Dermis blood vessel endothelial cell (primary cell): ENCODE data around the gene NEDD4L. TPM values are rescaled to one million over a fixed set of nuclear protein-coding genes. Genes with fewer than 3 reads are reported as not detected.

Source experiments
- DNase-seq: peaks from one replicate; pipeline ENCODE4 v3.0.0; 2010
- total RNA-seq: library from RNA; depleted of rRNA; stranded (reverse); fragments of >200 nt; gene quantifications from 2 replicates; pipeline ENCODE4 v1.2.3, GENCODE V29; 2014

Gene NEDD4L
- total RNA-seq, 1 donor from 2014 or later, result 15.1 TPM

DNA sequence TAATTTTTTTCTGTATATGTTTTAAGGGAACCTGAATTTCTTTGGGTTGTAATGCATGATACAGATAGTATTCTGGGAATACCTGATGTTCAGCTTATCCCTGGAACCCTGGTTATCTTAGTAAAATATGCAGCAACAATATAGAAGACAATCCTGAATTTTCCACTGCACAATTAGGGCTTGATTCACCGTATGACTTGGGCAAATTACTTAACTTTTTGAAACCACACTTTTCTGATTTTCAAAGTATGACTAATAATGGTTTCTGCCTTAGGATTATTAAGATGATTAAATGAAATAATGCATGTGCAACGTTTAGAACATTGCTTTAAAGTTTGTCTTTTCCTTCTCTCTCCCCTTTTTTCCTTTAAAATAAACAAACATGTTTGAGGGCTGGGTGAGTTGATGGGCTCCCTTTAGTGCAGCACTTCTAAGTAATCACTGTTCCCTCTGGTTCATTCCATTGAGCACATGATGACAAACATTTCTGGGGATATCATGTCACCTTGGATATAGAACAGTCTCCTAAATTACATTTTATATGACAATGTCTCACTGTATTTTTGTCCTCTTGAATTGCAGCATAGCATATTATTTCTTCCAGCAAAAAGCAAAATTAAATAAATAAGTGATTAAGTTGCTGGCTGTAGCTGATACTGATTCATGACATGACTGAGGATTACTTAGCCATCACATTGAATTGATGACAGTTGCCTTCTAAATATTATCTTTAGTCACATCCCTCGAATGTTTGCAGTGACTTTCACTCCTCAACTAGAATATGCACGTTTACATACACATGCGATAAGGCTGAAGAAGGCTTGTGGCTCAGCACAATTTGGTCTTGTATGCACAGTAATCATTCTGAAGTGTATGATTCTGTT is 254.5 kb downstream of the NEDD4L start:
- DNase-seq, result no peak

DNA sequence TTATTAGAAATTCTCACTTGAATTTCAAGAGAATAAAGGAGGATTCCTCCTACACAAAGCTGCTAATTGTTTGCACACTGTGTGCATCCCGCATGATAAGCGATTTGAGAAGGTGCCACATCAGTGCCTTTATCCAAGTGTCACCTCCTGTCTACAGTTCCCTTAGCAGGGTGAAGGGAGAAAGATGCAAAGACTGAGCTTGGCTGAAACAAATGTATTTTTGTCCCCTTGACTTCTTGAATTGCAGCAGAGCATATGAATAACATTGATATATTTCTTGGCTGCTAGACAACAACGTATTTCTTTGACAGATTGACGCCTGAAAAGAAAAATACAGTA is 255.1 kb downstream of the NEDD4L start:
- DNase-seq, result no peak

DNA sequence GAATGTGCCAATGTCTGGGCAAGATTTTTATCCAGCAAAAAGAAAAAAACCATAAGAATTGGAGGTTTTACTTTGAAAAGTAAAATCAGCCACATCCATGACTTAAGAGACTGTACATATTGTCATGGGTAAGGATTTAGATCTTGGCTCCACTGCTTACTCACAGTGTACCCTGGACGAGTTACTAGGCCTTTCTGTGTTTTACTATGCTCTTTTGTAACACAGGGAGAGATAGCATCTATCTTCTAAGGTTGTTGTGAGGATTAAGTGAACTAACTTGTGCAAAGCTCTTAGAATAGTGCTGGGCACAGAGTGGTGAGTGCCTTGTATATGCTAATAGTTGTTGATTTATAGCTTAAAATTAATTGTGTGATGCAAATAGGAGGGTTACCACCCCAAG is 255.9 kb downstream of the NEDD4L start:
- no peak for DNase-seq

DNA sequence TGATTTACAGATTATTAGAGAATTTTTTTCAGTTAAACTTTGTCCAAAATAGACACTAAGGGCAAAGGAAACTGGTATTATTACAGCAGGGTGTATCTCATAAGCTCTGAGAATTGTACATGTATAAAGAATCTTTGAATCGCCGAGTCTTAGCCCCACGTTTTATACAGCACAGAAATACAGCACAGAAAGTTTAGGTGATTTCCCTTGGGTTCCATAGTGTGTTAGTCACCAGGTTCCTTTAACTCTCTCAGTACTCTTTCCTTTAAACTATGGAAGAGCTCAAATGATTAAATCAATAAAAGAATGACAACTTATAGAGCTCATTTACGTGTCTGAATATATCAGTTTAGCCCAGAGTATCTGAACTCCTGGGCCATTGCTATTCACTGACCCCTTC is 256.8 kb downstream of the NEDD4L start:
- DNase-seq, result peak; percentile 20

DNA sequence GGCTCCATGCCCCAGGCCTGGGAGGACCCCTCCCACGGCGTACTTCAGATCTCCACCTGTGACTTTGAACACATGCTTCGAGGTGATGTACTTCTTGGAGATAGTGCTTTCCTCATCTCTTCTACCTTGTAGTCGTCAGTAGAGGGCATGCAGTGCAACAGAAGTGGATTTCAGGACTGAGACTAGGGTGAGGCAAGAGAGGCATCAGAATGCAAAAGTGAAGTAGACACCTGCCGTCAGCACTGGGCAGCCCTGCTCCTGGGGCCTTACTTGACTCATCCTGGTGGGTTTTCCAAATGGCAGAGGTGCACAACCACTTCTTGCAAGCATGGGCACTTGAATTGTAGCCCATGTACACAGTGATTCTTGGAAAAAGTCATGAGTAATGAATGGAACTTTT is 258.8 kb downstream of the NEDD4L start:
- DNase-seq, result no peak

DNA sequence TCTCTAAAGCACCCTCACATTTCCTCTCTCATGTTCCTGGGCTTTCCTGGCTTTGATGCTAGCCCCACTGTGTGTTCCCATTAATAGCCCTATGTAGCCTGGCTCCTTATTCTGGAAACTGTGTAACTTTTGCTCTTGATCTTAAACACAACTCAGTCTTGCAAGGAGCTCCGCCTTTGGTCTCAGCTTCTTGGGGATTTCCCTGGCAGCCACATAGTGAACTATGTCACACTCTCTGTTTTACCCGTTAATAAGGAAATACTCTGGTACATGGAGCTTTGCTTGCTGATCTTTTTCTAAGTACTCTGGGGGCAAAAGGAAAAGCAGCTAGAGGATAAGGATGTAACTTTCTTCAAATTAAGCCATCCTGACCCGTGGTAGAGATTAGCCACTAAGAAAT is 259.3 kb downstream of the NEDD4L start:
- DNase-seq, result peak; percentile 13

DNA sequence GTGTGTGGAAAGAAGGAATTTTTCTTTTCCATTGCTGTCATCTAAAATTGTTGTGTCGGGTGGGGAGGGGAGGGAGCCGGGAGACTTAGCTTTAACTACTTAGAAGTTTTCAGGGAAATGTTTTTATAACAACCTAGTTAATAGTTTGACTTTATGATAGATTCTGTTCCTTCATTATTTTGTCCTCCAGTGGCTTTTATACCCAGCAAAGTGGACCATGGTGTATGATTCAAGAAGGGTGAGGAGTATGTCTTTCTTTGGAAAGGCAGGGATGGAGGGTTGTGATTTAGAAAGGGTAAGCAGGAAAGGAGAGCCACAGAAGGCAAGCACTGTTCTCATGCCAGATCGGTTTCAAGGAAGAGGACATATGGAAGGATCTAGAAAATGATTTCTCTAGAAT is 261.8 kb downstream of the NEDD4L start:
- no peak for DNase-seq

DNA sequence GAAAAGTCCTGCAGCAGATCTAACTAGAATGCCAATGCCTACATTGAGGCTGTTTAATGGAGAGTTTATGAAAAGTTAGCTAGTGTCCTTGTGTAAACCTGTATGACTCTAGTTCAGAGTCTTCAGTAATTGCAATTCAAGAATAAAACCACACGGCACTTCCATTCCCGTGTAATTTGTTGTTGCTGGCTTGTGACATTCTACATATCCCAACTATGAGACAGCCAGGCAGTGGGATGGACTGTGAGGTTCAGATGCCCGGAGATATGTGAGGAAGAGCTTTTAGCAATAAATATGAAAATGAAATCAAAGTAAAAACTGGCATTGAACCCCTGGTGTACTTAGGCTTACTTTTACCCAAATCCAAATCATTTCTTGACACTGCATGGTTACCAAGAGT is 263.4 kb downstream of the NEDD4L start:
- no peak for DNase-seq

DNA sequence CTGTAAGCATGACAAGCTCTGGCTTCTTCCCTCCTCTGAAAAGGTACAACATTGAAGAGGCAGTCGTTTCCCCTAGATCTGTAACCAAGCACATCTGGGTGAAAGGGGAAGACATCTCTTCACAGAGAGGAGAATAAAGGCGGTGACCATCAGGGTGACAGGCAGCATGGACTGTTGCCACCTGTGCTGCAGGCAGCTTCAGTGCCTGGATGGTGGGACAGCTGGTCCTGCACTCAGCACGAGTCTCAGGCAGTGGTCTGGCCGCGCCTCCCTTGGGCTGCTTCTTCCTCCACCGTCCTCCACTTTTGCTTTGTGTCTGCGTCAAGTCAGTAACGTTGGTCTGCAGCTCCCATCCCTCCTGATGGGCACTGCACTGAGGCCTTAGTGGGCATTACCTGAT is 264.4 kb downstream of the NEDD4L start:
- DNase-seq, result no peak

DNA sequence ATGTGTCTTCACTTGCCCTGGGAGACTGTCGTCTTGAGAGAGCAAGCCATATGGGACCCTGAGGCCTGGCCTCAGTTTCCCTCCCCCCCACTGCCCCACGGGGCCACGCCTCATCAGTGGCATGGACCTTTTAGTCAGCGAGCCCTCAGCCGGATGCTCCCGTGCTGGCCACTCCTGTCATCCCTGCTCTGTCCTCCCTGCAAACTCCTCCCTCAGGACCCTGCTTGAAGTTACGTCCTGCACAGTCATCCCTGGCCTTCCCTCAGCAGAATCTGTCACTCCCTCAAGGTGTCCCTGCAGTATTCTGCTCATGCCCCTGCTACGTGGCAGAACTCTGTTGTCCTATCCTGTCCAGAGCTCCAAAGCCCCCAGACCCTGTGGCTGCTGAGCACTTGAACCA is 265.1 kb downstream of the NEDD4L start:
- DNase-seq, result no peak

DNA sequence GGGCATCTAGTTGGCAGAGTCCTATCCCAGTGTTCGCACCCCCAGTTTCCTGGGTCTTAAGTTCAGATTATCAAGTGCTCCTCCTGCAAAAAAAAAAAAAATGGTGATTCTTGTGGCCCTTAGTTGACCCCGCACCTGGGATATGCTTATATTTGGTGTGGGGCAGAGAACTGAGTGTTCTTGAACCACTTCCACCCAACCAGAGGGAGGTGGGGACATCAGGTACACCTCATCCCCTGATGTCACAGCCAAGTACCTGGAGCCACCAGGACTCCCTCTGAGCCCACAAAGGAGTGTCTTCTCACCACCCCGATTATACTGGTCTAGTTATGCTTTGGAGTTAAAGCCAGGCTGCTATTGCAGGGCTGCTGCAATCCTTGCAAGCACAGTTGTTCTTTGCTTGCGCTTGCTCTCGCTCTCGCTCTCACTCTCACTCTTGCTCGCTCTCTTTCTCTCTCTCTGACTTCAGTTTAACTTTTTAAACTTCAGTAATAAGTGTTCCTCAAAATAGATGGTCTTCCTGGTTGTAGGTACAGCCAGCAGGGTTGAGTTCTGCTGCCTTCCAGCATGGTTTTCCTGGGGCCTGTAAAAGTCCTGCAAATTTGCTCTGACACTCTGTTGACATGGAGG is 265.7 kb downstream of the NEDD4L start:
- DNase-seq, result no peak

DNA sequence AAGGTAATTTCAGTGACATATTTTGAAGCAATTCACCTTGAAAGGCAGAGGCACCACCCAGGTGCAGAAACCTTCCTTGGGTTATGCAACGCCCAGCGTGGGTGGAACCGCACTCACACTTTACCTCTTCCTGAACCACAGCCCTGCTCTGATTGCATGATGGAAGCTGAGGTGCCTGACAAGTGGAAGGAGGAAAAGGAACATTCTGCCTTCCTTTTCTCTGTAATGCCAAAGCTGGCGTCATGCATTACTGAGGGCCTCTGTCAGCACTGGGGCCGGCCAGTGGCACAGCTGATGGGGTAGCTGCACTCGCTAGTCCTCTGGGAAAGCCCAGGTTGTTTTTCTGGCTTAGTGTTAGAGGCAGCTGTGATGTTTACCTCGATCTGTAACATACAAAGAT is 266.5 kb downstream of the NEDD4L start:
- DNase-seq, result peak; percentile 65

DNA sequence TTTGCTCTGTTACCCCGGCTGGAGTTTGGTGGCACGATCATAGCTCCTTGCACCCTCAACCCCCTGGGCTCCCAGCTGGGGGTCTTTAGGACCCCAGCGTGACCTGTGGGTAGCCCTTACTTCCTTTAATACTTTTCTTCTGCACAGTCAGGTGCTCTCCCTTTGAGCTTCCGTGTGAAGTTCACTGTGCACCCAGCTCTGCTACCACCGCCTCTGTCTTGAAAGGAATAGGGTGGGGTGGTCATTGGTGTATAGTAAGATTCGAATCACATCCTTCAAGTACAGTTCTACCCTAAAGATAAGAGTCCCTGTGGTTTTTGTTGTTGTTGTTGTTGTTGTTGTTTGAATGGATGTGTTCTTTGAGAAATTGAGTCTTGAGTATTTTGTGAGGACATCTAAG is 267.4 kb downstream of the NEDD4L start:
- DNase-seq, result no peak

DNA sequence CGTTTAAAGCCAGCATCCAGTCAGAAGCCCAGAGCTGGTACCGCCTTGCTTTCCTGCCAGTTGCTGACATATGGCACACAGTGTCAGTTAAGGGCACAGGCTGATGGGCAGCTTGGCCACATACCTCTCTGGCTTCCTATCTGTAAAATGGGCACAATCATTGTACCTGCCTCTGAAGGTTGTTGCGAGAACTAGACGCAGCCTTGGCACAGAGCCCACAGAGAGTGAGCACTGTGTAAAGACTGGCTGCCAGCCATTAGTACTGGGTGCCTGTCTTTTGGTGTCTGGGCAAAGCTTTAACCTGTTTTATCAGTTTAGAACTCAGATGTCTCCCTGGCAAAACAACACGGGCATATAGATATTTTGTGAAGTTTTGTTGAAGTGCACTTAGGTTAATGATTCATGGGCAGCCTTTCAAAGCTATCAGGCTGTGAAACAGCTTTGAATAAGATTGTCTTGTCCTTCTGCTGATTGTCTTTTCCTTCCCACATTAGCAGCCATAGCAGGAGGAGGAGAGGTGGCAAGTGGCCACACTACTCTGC is 269.5 kb downstream of the NEDD4L start:
- DNase-seq, result peak; percentile 42

DNA sequence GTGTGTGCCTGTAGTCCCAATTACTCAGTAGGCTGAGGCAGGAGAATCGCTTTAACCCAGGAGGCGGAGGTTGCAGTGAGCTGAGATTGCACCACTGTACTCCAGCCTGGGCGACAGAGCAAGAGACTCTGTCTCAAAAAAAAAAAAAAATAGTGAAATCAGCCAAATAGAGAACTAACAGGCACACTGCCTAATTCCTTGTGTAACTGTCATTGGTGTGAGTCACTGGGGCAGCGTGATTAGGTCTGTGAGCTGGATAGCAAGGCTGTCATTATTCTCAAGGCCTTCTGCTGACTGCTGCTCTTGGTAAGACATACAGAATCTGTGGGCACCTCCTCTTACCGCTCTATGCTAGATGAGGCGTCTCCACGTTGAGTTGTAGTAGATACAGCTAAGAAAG is 270.3 kb downstream of the NEDD4L start:
- DNase-seq, result peak; percentile 88

DNA sequence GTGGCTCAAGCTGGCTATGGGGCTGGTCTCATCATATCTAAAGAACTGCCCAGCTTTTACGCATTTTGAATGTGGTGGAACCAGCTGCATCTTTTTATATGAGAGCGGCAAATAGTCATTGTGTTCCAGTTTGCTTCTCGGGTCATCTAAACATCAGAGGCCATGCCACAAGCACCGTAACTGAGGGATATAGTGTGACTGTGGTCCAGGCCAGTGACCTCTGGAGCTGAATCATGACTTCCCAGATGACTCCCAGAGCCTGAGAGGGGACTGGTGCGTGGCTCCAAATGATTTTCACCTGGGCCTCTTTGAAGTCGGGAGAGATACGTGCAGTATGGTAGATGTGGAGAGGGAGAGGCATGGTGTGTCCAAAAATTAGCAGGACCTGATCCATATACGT is 271.0 kb downstream of the NEDD4L start:
- peak; percentile 52 for DNase-seq

DNA sequence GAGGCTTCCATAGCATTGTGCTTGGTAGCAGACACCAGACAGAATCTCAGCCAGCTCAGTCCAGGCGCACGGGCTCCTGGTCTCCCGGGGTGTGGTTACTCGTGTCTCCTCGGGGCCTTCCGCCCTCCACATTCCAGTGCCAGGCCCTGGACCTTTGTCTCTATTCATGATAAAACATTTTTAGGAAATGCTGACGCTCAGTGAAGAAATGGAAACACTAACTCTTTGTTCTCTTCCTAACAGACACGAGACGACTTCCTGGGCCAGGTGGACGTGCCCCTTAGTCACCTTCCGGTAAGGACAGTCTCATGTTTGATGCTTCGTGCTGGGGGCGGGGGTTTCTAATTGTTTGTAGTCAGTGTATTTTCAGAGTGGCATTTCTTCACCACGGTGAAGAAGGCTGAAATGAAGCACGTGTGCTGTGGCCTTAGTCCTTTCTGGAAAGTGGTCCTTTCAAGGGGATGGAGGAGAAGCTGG is 271.8 kb downstream of the NEDD4L start:
- DNase-seq, result peak; percentile 87

DNA sequence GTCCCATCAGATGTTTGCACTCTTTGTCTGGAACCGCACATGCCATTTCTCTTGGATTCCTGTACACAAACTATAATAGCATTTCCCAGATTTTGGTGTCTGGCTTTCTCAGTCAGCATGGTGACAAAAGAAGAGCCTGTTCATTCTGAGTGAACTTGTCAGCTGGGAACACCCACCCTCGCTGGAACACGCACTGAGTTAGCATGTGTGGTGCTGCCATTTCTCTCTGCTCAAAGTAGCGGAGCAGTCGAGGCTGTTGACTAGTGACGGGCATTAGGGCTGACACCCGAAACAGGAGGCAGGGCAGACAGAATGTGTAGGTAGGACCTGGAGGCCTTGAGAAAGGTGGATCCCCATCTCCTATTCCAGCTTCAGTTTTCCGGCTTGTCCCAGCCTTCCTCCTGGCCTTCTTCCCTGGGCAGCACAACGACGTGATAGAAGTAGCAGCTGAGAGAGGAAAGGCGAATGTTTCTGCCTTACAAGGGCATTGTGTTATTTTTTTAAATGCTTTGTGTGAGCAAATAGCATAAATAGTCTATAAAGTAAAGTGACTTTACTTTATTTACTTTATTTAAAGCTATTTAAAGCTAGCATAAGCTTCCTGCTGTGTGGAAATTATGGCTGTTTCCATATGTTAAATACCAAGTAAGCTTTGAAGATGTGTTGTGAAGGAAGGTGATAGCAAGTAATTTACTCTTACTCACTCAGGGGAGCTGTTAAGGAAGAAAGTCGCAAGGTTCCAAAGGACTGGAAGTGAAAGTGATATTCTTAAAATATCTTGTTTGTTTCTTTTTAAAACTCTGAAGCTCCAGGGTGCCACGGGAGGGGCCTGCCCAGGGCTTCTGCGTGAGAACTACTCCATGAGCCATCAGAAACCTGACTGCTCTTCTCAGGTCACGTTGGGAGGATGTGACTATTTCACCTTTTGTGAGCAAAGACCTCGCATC is 272.6 kb downstream of the NEDD4L start:
- DNase-seq, result no peak

DNA sequence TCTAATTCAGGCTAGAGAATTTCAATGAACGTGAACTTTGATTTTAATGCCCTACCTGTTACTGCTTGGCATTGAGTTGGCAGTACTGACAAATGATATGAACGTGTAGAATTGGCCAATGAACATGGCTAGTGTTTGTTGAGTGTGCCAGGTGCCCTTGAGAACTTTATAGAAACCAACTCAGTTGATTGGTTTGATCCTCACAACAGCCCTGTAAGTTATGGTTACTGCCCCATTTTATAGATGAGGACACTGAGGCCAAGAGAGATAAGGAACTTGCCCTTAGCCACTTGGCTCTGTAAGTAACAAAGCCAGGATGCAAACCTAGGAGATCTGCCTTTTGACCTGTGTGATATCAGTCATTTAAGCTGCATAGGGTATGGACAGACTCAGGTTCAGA is 275.7 kb downstream of the NEDD4L start:
- no peak for DNase-seq

DNA sequence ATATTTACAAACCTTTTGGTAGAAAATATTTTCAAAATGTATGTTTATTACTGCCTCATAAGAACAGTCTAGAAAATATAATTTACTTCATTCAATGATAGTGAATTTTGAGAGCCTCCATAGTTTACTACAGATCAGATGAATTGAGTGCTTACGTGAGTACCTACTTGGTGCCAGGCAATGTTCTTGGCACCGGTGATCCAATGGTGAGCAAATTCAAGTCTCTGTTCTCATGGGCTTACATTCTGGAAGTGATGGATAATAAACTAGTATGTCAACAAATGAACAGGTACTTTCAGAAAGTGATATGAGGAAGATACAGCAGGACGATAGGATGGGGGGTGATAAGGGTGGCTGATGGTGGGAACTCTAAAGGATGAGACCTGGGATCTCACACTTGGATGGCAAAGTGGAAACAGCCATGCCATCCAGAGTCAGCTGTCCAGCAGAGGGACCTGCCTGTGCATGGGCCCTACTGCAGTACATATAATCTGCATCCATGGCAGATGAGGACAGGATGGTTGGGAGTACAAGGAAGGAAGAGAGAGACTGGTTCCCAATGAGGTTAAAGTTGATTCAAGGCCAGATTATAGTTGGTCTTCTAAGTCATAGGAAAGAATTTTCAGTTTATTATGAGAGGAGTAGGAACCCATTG is 277.0 kb downstream of the NEDD4L start:
- no peak for DNase-seq

DNA sequence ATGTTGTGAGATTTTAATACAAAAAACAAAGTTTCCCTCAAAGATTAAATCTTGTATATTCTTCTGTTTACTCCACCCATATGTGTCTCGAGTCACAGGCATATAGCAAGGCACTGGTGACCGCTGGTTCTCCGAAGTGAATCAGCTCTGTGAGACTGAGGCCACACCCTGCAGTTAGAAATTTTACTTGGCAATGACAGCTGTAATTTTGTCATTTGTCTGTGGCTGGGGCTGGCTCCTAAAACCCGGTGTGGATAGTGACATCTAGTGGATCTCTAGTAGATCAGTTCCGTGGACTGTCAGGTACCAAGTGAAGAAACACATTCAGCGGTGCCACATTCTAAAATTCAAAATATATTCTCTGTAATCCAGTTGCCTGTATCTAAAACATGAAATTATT is 278.0 kb downstream of the NEDD4L start:
- DNase-seq, result peak; percentile 83

DNA sequence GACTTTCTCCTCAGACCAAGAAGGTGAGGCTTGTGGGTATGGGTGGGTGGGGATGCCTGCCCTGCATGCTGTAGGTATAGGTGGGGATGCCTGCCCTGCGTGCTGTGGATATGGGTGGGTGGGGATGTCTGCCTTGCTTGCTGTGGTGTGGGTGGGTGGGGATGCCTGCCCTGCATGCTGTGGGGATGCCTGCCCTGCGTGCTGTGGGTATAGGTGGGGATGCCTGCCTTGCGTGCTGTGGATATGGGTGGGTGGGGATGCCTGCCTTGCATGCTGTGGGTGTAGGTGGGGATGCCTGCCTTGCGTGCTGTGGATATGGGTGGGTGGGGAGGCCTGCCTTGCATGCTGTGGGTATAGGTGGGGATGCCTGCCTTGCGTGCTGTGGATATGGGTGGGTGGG is 278.4 kb downstream of the NEDD4L start:
- no peak for DNase-seq
